ENCODE results near the gene TECPR2.

GRCh38 chr14:102500713-102501112 is 138.0 kb downstream of the TECPR2 start:
- TF ChIP-seq, protein P1, sequence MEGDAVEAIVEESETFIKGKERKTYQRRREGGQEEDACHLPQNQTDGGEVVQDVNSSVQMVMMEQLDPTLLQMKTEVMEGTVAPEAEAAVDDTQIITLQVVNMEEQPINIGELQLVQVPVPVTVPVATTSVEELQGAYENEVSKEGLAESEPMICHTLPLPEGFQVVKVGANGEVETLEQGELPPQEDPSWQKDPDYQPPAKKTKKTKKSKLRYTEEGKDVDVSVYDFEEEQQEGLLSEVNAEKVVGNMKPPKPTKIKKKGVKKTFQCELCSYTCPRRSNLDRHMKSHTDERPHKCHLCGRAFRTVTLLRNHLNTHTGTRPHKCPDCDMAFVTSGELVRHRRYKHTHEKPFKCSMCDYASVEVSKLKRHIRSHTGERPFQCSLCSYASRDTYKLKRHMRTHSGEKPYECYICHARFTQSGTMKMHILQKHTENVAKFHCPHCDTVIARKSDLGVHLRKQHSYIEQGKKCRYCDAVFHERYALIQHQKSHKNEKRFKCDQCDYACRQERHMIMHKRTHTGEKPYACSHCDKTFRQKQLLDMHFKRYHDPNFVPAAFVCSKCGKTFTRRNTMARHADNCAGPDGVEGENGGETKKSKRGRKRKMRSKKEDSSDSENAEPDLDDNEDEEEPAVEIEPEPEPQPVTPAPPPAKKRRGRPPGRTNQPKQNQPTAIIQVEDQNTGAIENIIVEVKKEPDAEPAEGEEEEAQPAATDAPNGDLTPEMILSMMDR (IDR thresholded peaks at IDR 0.05 in 8 of 11, conservative IDR thresholded peaks at IDR 0.05 in 3 of 11), result no peak
- TF ChIP-seq POLR2AphosphoS5 (IDR thresholded peaks at IDR 0.05), result no peak
- TF ChIP-seq POLR2A (IDR thresholded peaks at IDR 0.05), result no peak

Measured in spleen (tissue), 7 donors.